ENCODE data around the gene CRLF2.
"Not testable (repeated sequence)": the region's sequence is repeated elsewhere in the genome, so short reads cannot be mapped to it uniquely, and the experiment has no call there.

Gene CRLF2

GRCh38 chrX:1212532-1212931 is at the start of gene CRLF2:
TSS of gene CRLF2 (minus strand) at chrX:1212649. CDS start at chrX:1212634, 15 bp downstream.
- H3K4me3 ChIP-seq (ENCODE audit: low read depth, low read length): no peak within 1 kb of the TSS
- DNase-seq (ENCODE audit: low read depth, low spot score): no peak
- in situ Hi-C loops (cut with HindIII; ENCODE audit: low sequenced_read_pairs): no loop called here
- no peak for TF ChIP-seq CTCF (IDR thresholded peaks at IDR 0.05; ENCODE audit: low read depth, low read length)

GRCh38 chrX:1261771-1262170 is 49.3 kb upstream of the CRLF2 start:
- in situ Hi-C loops (cut with HindIII; ENCODE audit: low sequenced_read_pairs); H3K4me3 ChIP-seq (ENCODE audit: low read depth, low read length): not testable (repeated sequence)

GRCh38 chrX:1261285-1261684 is 48.8 kb upstream of the CRLF2 start:
- no peak overlapping the region for H3K4me3 ChIP-seq (ENCODE audit: low read depth, low read length)
- DNase-seq (ENCODE audit: low read depth, low spot score): no peak
- no peak for TF ChIP-seq CTCF (IDR thresholded peaks at IDR 0.05; ENCODE audit: low read depth, low read length)
- in situ Hi-C loops (cut with HindIII; ENCODE audit: low sequenced_read_pairs): no loop called here

More at GRCh38 chrX:1261771-1262170, 49.3 kb upstream of the CRLF2 start:
- not testable (repeated sequence) for DNase-seq (ENCODE audit: low read depth, low spot score)

GRCh38 chrX:1252861-1253260 is 40.4 kb upstream of the CRLF2 start:
- no peak for DNase-seq (ENCODE audit: low read depth, low spot score)
- H3K4me3 ChIP-seq (ENCODE audit: low read depth, low read length): no peak overlapping the region
- TF ChIP-seq CTCF (IDR thresholded peaks at IDR 0.05; ENCODE audit: low read depth, low read length): no peak
- in situ Hi-C loops (cut with HindIII; ENCODE audit: low sequenced_read_pairs): no loop called here

- DNase-seq (ENCODE audit: low read depth, low spot score): no peak
- TF ChIP-seq CTCF (IDR thresholded peaks at IDR 0.05; ENCODE audit: low read depth, low read length): no peak
- in situ Hi-C loops (cut with HindIII; ENCODE audit: low sequenced_read_pairs): no loop called here
- no peak overlapping the region for H3K4me3 ChIP-seq (ENCODE audit: low read depth, low read length)
Measured at GRCh38 chrX:1249101-1249887, 36.8 kb upstream of the CRLF2 start.

GRCh38 chrX:1248331-1249061 is 36.0 kb upstream of the CRLF2 start:
- TF ChIP-seq CTCF (IDR thresholded peaks at IDR 0.05; ENCODE audit: low read depth, low read length): no peak
- H3K4me3 ChIP-seq (ENCODE audit: low read depth, low read length): no peak overlapping the region
- in situ Hi-C loops (cut with HindIII; ENCODE audit: low sequenced_read_pairs): no loop called here
- DNase-seq (ENCODE audit: low read depth, low spot score): no peak

- DNase-seq (ENCODE audit: low read depth, low spot score): peak; percentile 15
- in situ Hi-C loops (cut with HindIII; ENCODE audit: low sequenced_read_pairs): no loop called here
- no peak overlapping the region for H3K4me3 ChIP-seq (ENCODE audit: low read depth, low read length)
- TF ChIP-seq CTCF (IDR thresholded peaks at IDR 0.05; ENCODE audit: low read depth, low read length): peak; percentile 70
Measured at GRCh38 chrX:1246816-1247215, 34.4 kb upstream of the CRLF2 start.
